SK-N-SH treated with all-trans-retinoic acid at 6 μM for 48 hours (cell line): ENCODE measurements around the gene TOX2.

Source experiments
- BACH2 ChIP-seq: fragments of 250-450 bp; sonication (Bioruptor Pico); IDR thresholded peaks from 2 replicates; pipeline ENCODE4 v1.9.0; 2021; ENCODE audit warnings: mild to moderate bottlenecking, borderline replicate concordance
- ESRRG ChIP-seq: fragments of 250-450 bp; sonication (Bioruptor Pico); IDR thresholded peaks from 2 replicates; pipeline ENCODE4 v1.6.1; 2021; ENCODE audit warnings: mild to moderate bottlenecking
- PPARA ChIP-seq: fragments of 250-450 bp; sonication (Bioruptor Pico); IDR thresholded peaks from 2 replicates; pipeline ENCODE4 v1.5.0; 2020; ENCODE audit warnings: mild to moderate bottlenecking, borderline replicate concordance
- ZFP3 ChIP-seq: fragments of 250-450 bp; sonication (Bioruptor Pico); IDR thresholded peaks from 2 replicates; pipeline ENCODE4 v1.5.0; 2020; ENCODE audit warnings: mild to moderate bottlenecking, moderate library complexity

DNA sequence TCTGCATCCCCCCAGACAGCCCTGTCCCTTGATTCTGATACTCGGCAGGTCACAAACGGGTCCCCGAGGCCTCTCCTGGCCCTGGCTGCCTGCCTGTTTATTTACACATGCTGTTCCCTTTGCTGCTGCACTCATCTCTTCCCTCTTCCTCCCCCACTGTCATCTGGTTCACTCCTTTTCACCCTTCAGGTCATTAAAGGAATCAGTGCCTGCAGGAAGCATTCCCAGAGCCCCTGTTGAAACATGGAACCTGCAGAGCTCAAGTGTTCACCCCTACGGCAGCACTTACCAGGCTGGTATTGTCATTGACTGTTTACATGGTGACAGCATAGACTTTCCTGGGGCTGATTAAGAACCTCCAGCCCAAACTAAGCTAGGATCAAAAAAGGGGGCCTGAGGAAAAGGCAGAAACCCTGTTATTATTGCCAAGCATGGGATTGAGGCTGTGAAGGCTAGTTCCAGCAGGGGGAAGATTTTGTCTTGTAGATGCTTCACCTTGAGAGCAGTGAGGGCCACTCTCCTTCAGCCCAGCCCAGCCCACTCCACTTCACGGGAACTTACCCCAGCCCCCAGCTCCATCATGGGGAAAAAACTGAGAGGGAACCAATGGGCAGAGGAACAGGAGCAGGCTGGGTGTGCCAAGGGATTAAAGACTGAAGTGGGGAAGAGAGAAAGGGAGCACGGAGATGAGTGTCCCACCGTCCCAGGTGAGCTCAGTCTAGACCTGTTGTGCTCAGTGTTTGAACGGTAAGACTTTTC, 199.1 kb downstream of the TOX2 start:
- TF ChIP-seq ESRRG (CRISPR knock-in tag) (no peak), PPARA (no peak), ZFP3 (CRISPR knock-in tag) (no peak), BACH2 (CRISPR knock-in tag) (no peak)
